ENCODE measurements around the gene EEF1AKMT4. TPM values are rescaled to one million over a fixed set of nuclear protein-coding genes. Genes with fewer than 3 reads are reported as not detected.

Gene EEF1AKMT4
- total RNA-seq, 1 experiment from 2014 or later: 7.8 TPM

- H3K4me3 ChIP-seq (ENCODE audit: low read depth, low read length, poor library complexity, severe bottlenecking): no peak overlapping the region
- intact Hi-C loops (cut with micrococcal nuclease; ENCODE audit: unreplicated experiment): no loop called here
- TF ChIP-seq CTCF (conservative IDR thresholded peaks at IDR 0.05; ENCODE audit: low read depth, low read length) (no peak), EZH2 (IDR thresholded peaks at IDR 0.05; ENCODE audit: borderline replicate concordance, low read depth, low read length, poor library complexity, severe bottlenecking) (no peak)
- no TSS peak for BruUV-seq (replicated peaks)
- ChIA-PET POLR2A (ENCODE audit: low non-redundant PET) (no interaction called here), CTCF (no interaction called here)
- peaks cover 14% of the 10 kb centered on the region for H3K27me3 ChIP-seq (replicated peaks; ENCODE audit: insufficient read depth, low read depth, low read length, poor library complexity)
- no peaks in the 10 kb centered on the region for H3K36me3 ChIP-seq (ENCODE audit: insufficient read depth, low read length, poor library complexity, severe bottlenecking)
- no peak for DNase-seq (ENCODE audit: low spot score)
- peaks cover 11% of the 10 kb centered on the region for H3K4me1 ChIP-seq (ENCODE audit: insufficient read depth, low read length, poor library complexity, severe bottlenecking)
- H3K27ac ChIP-seq (ENCODE audit: low read depth, low read length, poor library complexity, severe bottlenecking): no peak overlapping the region
- H3K9me3 ChIP-seq (ENCODE audit: low read depth, low read length, poor library complexity, severe bottlenecking): no peaks in the 10 kb centered on the region
Measured at GRCh38 chr3:184257083-184257915, 7.8 kb downstream of the EEF1AKMT4 start.

DNA sequence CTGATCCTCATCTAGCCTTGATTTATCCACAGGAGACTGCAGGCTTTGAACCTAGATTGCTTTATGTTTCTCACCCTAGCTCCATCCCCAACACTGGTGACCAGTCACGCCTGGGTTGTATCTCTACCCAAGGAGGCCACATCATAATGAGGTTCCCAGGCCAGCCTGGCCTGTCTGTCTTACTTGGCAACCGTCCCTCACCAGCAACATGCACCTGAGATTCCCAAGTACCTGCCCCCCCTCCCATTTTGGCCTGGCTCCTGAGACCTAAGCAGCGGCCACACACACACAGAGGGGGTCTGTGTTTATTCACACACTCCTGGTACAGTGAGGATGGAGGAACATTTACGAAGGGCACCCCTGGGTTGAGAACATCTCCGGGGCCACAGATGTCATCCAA, 9.5 kb downstream of the EEF1AKMT4 start:
- BruUV-seq (replicated peaks): no TSS peak
- H3K9me3 ChIP-seq (ENCODE audit: low read depth, low read length, poor library complexity, severe bottlenecking): no peaks in the 10 kb centered on the region
- intact Hi-C loops (cut with micrococcal nuclease; ENCODE audit: unreplicated experiment): no loop called here
- no peak overlapping the region for H3K4me3 ChIP-seq (ENCODE audit: low read depth, low read length, poor library complexity, severe bottlenecking)
- CTCF ChIA-PET: no interaction called here
- no peak for DNase-seq (ENCODE audit: low spot score)
- POLR2A ChIA-PET (ENCODE audit: low non-redundant PET): no interaction called here
- TF ChIP-seq EZH2 (IDR thresholded peaks at IDR 0.05; ENCODE audit: borderline replicate concordance, low read depth, low read length, poor library complexity, severe bottlenecking): no peak
- TF ChIP-seq CTCF (conservative IDR thresholded peaks at IDR 0.05; ENCODE audit: low read depth, low read length): no peak
- peaks cover 11% of the 10 kb centered on the region for H3K4me1 ChIP-seq (ENCODE audit: insufficient read depth, low read length, poor library complexity, severe bottlenecking)
- H3K36me3 ChIP-seq (ENCODE audit: insufficient read depth, low read length, poor library complexity, severe bottlenecking): no peaks in the 10 kb centered on the region
- no peak overlapping the region for H3K27ac ChIP-seq (ENCODE audit: low read depth, low read length, poor library complexity, severe bottlenecking)
- peaks cover 25% of the 10 kb centered on the region for H3K27me3 ChIP-seq (replicated peaks; ENCODE audit: insufficient read depth, low read depth, low read length, poor library complexity)

DNA sequence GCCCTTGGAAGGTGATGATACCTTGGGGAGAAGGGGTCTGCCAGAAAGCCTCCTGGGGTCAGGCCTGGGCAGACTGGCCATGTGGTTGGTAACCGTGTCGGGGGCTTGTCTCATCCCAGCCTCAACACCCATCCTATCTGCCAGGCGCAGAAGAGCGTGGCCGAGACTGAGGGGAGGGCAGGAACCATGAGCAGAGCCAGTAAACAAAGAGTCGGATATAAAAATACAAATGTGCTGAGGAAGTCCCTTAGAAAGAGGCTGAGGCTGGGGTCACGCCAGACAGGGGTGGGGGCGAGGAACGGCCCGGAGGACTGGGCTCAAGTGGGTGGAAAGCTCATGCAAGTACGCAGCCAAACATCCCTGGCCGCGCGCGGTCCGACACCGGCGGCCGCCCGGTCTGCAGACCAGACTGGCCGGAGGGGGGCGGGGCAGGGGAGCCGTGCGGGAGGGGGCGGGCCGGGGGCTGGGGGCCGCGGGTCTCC, 10.0 kb downstream of the EEF1AKMT4 start:
- intact Hi-C loops (cut with micrococcal nuclease; ENCODE audit: unreplicated experiment): no loop called here
- Histone ChIP-seq H3K27ac (ENCODE audit: low read depth, low read length, poor library complexity, severe bottlenecking) (no peak overlapping the region), H3K9me3 (ENCODE audit: low read depth, low read length, poor library complexity, severe bottlenecking) (no peaks in the 10 kb centered on the region), H3K4me1 (ENCODE audit: insufficient read depth, low read length, poor library complexity, severe bottlenecking) (peaks cover 11% of the 10 kb centered on the region), H3K36me3 (ENCODE audit: insufficient read depth, low read length, poor library complexity, severe bottlenecking) (no peaks in the 10 kb centered on the region), H3K4me3 (ENCODE audit: low read depth, low read length, poor library complexity, severe bottlenecking) (no peak overlapping the region), H3K27me3 (replicated peaks; ENCODE audit: insufficient read depth, low read depth, low read length, poor library complexity) (peaks cover 25% of the 10 kb centered on the region)
- no peak for DNase-seq (ENCODE audit: low spot score)
- ChIA-PET POLR2A (ENCODE audit: low non-redundant PET) (no interaction called here), CTCF (interaction anchor here (0.7 kb wide), 1 partner anchor 10 kb away, joined by 3 read pairs; the partner anchor contains the start of gene EEF1AKMT4)
- BruUV-seq (replicated peaks): no TSS peak
- TF ChIP-seq CTCF (conservative IDR thresholded peaks at IDR 0.05; ENCODE audit: low read depth, low read length) (no peak), EZH2 (IDR thresholded peaks at IDR 0.05; ENCODE audit: borderline replicate concordance, low read depth, low read length, poor library complexity, severe bottlenecking) (no peak)
